Body of pancreas (tissue), 4 donors: ENCODE results near the gene GTF2H1.

Experiments
- POLR2A ChIP-seq, 3 donors: fragments of 450-650 bp; IDR thresholded peaks; one replicate each; pipeline ENCODE4 v1.6.1; 2016; ENCODE audit warnings: antibody characterized with exemption in 3 of 3, mild to moderate bottlenecking in 2 of 3
- TF ChIP-seq, protein P1 (sequence below), 7 experiments: fragments of 450-650 bp in 4 of 7; fragments of 200-600 bp in 3 of 7; sonication (generic) in 3 of 7; IDR thresholded peaks; one replicate each; pipeline ENCODE4 v1.5.1; 2016 to 2019; ENCODE audit warnings: antibody characterized with exemption in 7 of 7

DNA sequence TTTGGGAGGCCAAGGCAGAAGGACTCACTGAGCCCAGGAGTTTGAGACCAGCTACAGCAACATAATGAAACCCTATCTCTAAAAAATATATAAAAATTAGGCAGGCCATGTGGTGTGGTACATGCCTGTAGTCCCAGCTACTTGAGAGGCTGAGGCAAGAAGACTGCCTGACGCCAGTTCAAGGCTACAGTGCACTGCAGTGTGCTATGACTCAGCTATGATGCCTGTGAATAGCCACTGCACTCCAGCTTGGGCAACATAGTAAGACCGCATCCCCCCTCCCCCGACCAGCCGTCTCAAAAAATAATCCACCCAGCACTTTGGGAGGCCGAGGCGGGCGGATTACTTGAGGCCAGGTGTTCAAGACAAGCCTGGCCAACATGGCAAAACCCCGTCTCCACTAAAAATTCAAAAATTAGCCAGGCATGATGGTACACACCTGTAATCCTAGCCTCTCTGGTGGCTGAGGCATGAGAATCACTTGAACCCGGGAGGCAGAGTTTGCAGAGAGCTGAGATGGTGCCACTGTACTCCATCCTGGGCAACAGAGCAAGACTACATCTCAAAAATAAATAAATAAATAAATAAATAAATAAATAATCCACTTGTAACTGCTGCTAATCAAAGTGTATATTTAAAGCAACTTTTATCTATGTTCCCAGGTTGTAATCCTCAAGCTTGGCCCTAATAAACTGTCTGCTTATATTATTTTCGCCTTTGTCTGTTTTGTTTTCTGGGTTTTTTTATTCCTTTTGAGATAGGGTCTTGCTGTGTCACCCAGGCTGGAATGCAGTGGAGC, 8.2 kb upstream of the GTF2H1 start:
- TF ChIP-seq POLR2A (IDR thresholded peaks at IDR 0.05), result no peak
- TF ChIP-seq, protein P1, sequence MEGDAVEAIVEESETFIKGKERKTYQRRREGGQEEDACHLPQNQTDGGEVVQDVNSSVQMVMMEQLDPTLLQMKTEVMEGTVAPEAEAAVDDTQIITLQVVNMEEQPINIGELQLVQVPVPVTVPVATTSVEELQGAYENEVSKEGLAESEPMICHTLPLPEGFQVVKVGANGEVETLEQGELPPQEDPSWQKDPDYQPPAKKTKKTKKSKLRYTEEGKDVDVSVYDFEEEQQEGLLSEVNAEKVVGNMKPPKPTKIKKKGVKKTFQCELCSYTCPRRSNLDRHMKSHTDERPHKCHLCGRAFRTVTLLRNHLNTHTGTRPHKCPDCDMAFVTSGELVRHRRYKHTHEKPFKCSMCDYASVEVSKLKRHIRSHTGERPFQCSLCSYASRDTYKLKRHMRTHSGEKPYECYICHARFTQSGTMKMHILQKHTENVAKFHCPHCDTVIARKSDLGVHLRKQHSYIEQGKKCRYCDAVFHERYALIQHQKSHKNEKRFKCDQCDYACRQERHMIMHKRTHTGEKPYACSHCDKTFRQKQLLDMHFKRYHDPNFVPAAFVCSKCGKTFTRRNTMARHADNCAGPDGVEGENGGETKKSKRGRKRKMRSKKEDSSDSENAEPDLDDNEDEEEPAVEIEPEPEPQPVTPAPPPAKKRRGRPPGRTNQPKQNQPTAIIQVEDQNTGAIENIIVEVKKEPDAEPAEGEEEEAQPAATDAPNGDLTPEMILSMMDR (IDR thresholded peaks at IDR 0.05), result no peak
